ENCODE data around the gene MOCS3.

MOCS3 gene

GRCh38 chr20:50958615-50959542, at the start of gene MOCS3:
MOCS3 (plus strand) TSS chr20:50958818; CDS start chr20:50958843, 25 bp downstream.
- DNase-seq: peak; percentile 54

GRCh38 chr20:50909413-50909812, 49.2 kb upstream of the MOCS3 start:
- no peak for DNase-seq

- no peak for DNase-seq
These were observed 47.6 kb upstream of the MOCS3 start for GRCh38 chr20:50911030-50911429.

- no peak for DNase-seq
These were observed 46.9 kb upstream of the MOCS3 start for GRCh38 chr20:50911716-50912115.

- DNase-seq: no peak
These were observed 44.8 kb upstream of the MOCS3 start for GRCh38 chr20:50913690-50914375.

GRCh38 chr20:50915424-50915823, 43.2 kb upstream of the MOCS3 start:
- no peak for DNase-seq

GRCh38 chr20:50916257-50916656, 42.4 kb upstream of the MOCS3 start:
- no peak for DNase-seq

GRCh38 chr20:50916934-50917333, 41.7 kb upstream of the MOCS3 start:
- no peak for DNase-seq

GRCh38 chr20:50918403-50918802, 40.2 kb upstream of the MOCS3 start:
- DNase-seq: no peak

GRCh38 chr20:50919567-50919966, 39.1 kb upstream of the MOCS3 start:
- no peak for DNase-seq

GRCh38 chr20:50920997-50921396, 37.6 kb upstream of the MOCS3 start:
- DNase-seq: no peak

- no peak for DNase-seq
These were observed 36.7 kb upstream of the MOCS3 start for GRCh38 chr20:50921803-50922501.

- no peak for DNase-seq
These were observed 34.2 kb upstream of the MOCS3 start for GRCh38 chr20:50924261-50924920.

- DNase-seq: no peak
These were observed 32.1 kb upstream of the MOCS3 start for GRCh38 chr20:50926530-50926929.

- no peak for DNase-seq
These were observed 30.1 kb upstream of the MOCS3 start for GRCh38 chr20:50928469-50928868.

GRCh38 chr20:50929299-50930138, 29.1 kb upstream of the MOCS3 start:
- peak; percentile 61 for DNase-seq

- DNase-seq: no peak
These were observed 28.3 kb upstream of the MOCS3 start for GRCh38 chr20:50930139-50930975.

- no peak for DNase-seq
These were observed 27.7 kb upstream of the MOCS3 start for GRCh38 chr20:50930976-50931305.

GRCh38 chr20:50931306-50932015, 27.2 kb upstream of the MOCS3 start, which contains the start of gene ADNP:
ADNP (minus strand) TSS chr20:50931437; CDS start chr20:50903996, 27,441 bp downstream.
- peak; percentile 84 for DNase-seq

- no peak for DNase-seq
These were observed 26.6 kb upstream of the MOCS3 start for GRCh38 chr20:50932016-50932485.

All from NCI-H187 treated with DMSO at 0.1 percent for 48 hours (cell line).